ENCODE data around the gene STK25. TPM values are rescaled to one million over a fixed set of nuclear protein-coding genes. Genes with fewer than 3 reads are reported as not detected.

The STK25 gene
- total RNA-seq, 2 donors from 2014 or later, result 86.7 to 87.8 TPM

- Mint-ChIP-seq H3K36me3 (ENCODE audit: low read depth) (no peaks in the 10 kb centered on the region), H3K27ac (no peak overlapping the region)
These were observed 26.0 kb downstream of the STK25 start for GRCh38 chr2:241482126-241482955.

GRCh38 chr2:241481687-241482086, 26.7 kb downstream of the STK25 start:
- Mint-ChIP-seq H3K27ac (no peak overlapping the region), H3K36me3 (ENCODE audit: low read depth) (no peaks in the 10 kb centered on the region), H3K4me1 (no peaks in the 10 kb centered on the region), H3K9me3 (no peaks in the 10 kb centered on the region), H3K4me3 (no peak overlapping the region), H3K27me3 (no peaks in the 10 kb centered on the region)
- no peak for ATAC-seq (replicated peaks)

More at GRCh38 chr2:241482126-241482955, 26.0 kb downstream of the STK25 start:
- H3K4me1 Mint-ChIP-seq, result no peaks in the 10 kb centered on the region
- H3K9me3 Mint-ChIP-seq, result no peaks in the 10 kb centered on the region
- no peak overlapping the region for H3K4me3 Mint-ChIP-seq
- no peak for ATAC-seq (replicated peaks)
- no peaks in the 10 kb centered on the region for H3K27me3 Mint-ChIP-seq

GRCh38 chr2:241479026-241479898, 29.1 kb downstream of the STK25 start:
- H3K4me1 Mint-ChIP-seq, result no peaks in the 10 kb centered on the region
- H3K27ac Mint-ChIP-seq, result no peak overlapping the region
- ATAC-seq (replicated peaks), result no peak
- H3K9me3 Mint-ChIP-seq, result no peaks in the 10 kb centered on the region
- H3K36me3 Mint-ChIP-seq (ENCODE audit: low read depth), result no peaks in the 10 kb centered on the region
- no peaks in the 10 kb centered on the region for H3K27me3 Mint-ChIP-seq
- H3K4me3 Mint-ChIP-seq, result no peak overlapping the region

GRCh38 chr2:241478166-241478565, 30.2 kb downstream of the STK25 start:
- H3K9me3 Mint-ChIP-seq, result no peaks in the 10 kb centered on the region
- no peak overlapping the region for H3K4me3 Mint-ChIP-seq
- no peak overlapping the region for H3K27ac Mint-ChIP-seq
- no peaks in the 10 kb centered on the region for H3K27me3 Mint-ChIP-seq
- no peaks in the 10 kb centered on the region for H3K4me1 Mint-ChIP-seq
- ATAC-seq (replicated peaks), result no peak
- H3K36me3 Mint-ChIP-seq (ENCODE audit: low read depth), result no peaks in the 10 kb centered on the region

GRCh38 chr2:241475267-241475666, 33.1 kb downstream of the STK25 start:
- Mint-ChIP-seq H3K4me1 (no peaks in the 10 kb centered on the region), H3K27me3 (peaks cover 8% of the 10 kb centered on the region), H3K36me3 (ENCODE audit: low read depth) (no peaks in the 10 kb centered on the region), H3K9me3 (no peaks in the 10 kb centered on the region), H3K27ac (no peak overlapping the region), H3K4me3 (no peak overlapping the region)
- ATAC-seq (replicated peaks), result no peak

GRCh38 chr2:241473399-241473798, 35.0 kb downstream of the STK25 start:
- peak overlapping the region; percentile 75 for H3K27ac Mint-ChIP-seq
- H3K27me3 Mint-ChIP-seq, result peaks cover 8% of the 10 kb centered on the region
- no peaks in the 10 kb centered on the region for H3K9me3 Mint-ChIP-seq
- H3K4me3 Mint-ChIP-seq, result no peak overlapping the region
- no peaks in the 10 kb centered on the region for H3K36me3 Mint-ChIP-seq (ENCODE audit: low read depth)
- H3K4me1 Mint-ChIP-seq, result no peaks in the 10 kb centered on the region
- no peak for ATAC-seq (replicated peaks)

- H3K36me3 Mint-ChIP-seq (ENCODE audit: low read depth), result no peaks in the 10 kb centered on the region
- no peaks in the 10 kb centered on the region for H3K9me3 Mint-ChIP-seq
- peaks cover 8% of the 10 kb centered on the region for H3K27me3 Mint-ChIP-seq
- no peak overlapping the region for H3K27ac Mint-ChIP-seq
- no peak for ATAC-seq (replicated peaks)
- H3K4me3 Mint-ChIP-seq, result no peak overlapping the region
- no peaks in the 10 kb centered on the region for H3K4me1 Mint-ChIP-seq
These were observed 38.6 kb downstream of the STK25 start for GRCh38 chr2:241469746-241470145.

- Mint-ChIP-seq H3K4me3 (no peak overlapping the region), H3K27me3 (peaks cover 8% of the 10 kb centered on the region), H3K36me3 (ENCODE audit: low read depth) (no peaks in the 10 kb centered on the region), H3K4me1 (no peaks in the 10 kb centered on the region), H3K9me3 (no peaks in the 10 kb centered on the region), H3K27ac (no peak overlapping the region)
- ATAC-seq (replicated peaks), result no peak
These were observed 40.0 kb downstream of the STK25 start for GRCh38 chr2:241468476-241468781.

- Mint-ChIP-seq H3K36me3 (ENCODE audit: low read depth) (no peaks in the 10 kb centered on the region), H3K9me3 (no peaks in the 10 kb centered on the region), H3K27me3 (peaks cover 5% of the 10 kb centered on the region), H3K4me3 (no peak overlapping the region), H3K27ac (no peak overlapping the region), H3K4me1 (no peaks in the 10 kb centered on the region)
- ATAC-seq (replicated peaks), result no peak
These were observed 40.5 kb downstream of the STK25 start for GRCh38 chr2:241467777-241468475.

GRCh38 chr2:241466230-241466629, 42.2 kb downstream of the STK25 start:
- Mint-ChIP-seq H3K36me3 (ENCODE audit: low read depth) (no peaks in the 10 kb centered on the region), H3K27ac (no peak overlapping the region), H3K4me1 (no peaks in the 10 kb centered on the region), H3K4me3 (no peak overlapping the region), H3K9me3 (no peaks in the 10 kb centered on the region), H3K27me3 (no peaks in the 10 kb centered on the region)
- ATAC-seq (replicated peaks), result no peak

- H3K36me3 Mint-ChIP-seq (ENCODE audit: low read depth), result no peaks in the 10 kb centered on the region
- H3K27me3 Mint-ChIP-seq, result no peaks in the 10 kb centered on the region
- H3K4me3 Mint-ChIP-seq, result no peak overlapping the region
- ATAC-seq (replicated peaks), result no peak
- H3K4me1 Mint-ChIP-seq, result no peaks in the 10 kb centered on the region
- no peak overlapping the region for H3K27ac Mint-ChIP-seq
- no peaks in the 10 kb centered on the region for H3K9me3 Mint-ChIP-seq
These were observed 42.8 kb downstream of the STK25 start for GRCh38 chr2:241465543-241465942.

- Mint-ChIP-seq H3K4me3 (no peak overlapping the region), H3K27ac (no peak overlapping the region), H3K27me3 (no peaks in the 10 kb centered on the region), H3K9me3 (no peaks in the 10 kb centered on the region), H3K36me3 (ENCODE audit: low read depth) (no peaks in the 10 kb centered on the region), H3K4me1 (no peaks in the 10 kb centered on the region)
- no peak for ATAC-seq (replicated peaks)
These were observed 44.9 kb downstream of the STK25 start for GRCh38 chr2:241463276-241464135.

- ATAC-seq (replicated peaks), result no peak
- H3K36me3 Mint-ChIP-seq (ENCODE audit: low read depth), result no peaks in the 10 kb centered on the region
- no peaks in the 10 kb centered on the region for H3K4me1 Mint-ChIP-seq
- H3K27me3 Mint-ChIP-seq, result no peaks in the 10 kb centered on the region
- no peak overlapping the region for H3K4me3 Mint-ChIP-seq
- peak overlapping the region; percentile 15 for H3K27ac Mint-ChIP-seq
- H3K9me3 Mint-ChIP-seq, result no peaks in the 10 kb centered on the region
These were observed 46.4 kb downstream of the STK25 start for GRCh38 chr2:241461693-241462677.

All from activated T-helper 17 cell treated with anti-CD3 and anti-CD28 coated beads, Interleukin-2, amount 50 U/mL, for 72 hours (primary cell).